Superior temporal gyrus (tissue), 1 donor: ENCODE data around the gene UNK.

Source experiments
- DNase-seq: peaks from one replicate; pipeline ENCODE4 v3.0.0-alpha.2; 2016; ENCODE audit errors: extremely low spot score

UNK gene

GRCh38 chr17:75872434-75873351, 88.1 kb downstream of the UNK start:
- DNase-seq: no peak

DNA sequence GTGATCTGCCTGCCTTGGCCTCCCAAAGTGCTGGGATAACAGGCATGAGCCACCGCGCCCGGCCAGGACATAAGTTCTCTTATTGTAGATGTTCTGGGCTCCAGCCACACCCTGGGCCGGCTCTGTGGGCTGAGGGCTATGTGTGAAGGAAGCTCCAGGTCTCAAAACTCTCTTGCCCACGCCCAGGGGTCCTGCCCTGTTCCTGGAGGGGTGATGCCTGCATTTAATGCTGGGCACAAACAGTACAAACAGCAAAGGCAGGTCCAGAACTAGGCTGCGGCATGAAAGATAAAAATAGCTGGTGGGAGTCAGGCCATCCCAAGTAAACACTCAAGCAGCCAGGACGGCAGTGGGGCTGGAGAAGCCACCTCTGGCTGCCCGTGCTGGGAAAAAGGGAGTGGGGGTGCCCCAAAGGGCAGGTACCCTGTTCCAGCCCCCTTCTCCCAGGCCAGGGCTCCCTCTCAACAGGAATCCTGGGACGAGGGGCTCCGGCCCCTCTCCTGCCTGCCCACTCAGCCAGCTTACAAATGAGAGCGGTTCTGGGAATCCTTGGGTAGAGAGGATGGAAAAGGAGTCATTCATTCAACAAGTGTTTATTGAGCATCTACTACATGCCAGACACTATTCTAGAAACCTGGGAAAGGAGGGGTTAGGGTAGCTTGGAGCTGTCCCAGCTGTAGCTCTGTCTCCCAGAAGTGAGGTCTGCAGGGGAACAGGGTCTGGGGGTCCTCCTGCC, 89.1 kb downstream of the UNK start:
- DNase-seq: no peak

- no peak for DNase-seq
These were observed 89.9 kb downstream of the UNK start for GRCh38 chr17:75874323-75875181.
